Measurements from ENCODE around the gene ASIC4. TPM values are rescaled to one million over a fixed set of nuclear protein-coding genes. Genes with fewer than 3 reads are reported as not detected.

ASIC4 gene
- total RNA-seq, 1 experiment from 2014 or later: 0.79 TPM

GRCh38 chr2:219482674-219483405 lies 31.4 kb upstream of the ASIC4 start (continued):
- TF ChIP-seq SP1 (CRISPR knock-in tag; conservative IDR thresholded peaks at IDR 0.05) (no peak), ZNF396 (CRISPR knock-in tag; IDR thresholded peaks at IDR 0.05; ENCODE audit: borderline replicate concordance) (no peak), E2F5 (CRISPR knock-in tag; IDR thresholded peaks at IDR 0.05) (no peak)

GRCh38 chr2:219483451-219484342 lies 30.6 kb upstream of the ASIC4 start:
- ChIA-PET POLR2A (interaction anchor here (0.9 kb wide), 1 partner anchor 264 kb away, joined by 4 read pairs; no protein-coding TSS in a partner anchor), CTCF (interaction anchor here (0.7 to 35.9 kb wide), 13 partner anchors 8 to 81 kb away, joined by 3 to 2316 read pairs (median 8); partner anchors contain the start of genes ASIC4, CHPF, GMPPA and SPEG)
- TF ChIP-seq NFYB (CRISPR knock-in tag; conservative IDR thresholded peaks at IDR 0.05; ENCODE audit: low read depth): no peak
- TF ChIP-seq ZBTB21 (CRISPR knock-in tag; IDR thresholded peaks at IDR 0.05; ENCODE audit: borderline replicate concordance): 0 out of 2 replicates have a peak, but pooled peaks have one; percentile 38
- TF ChIP-seq CREM (CRISPR knock-in tag; IDR thresholded peaks at IDR 0.05): 0 out of 2 replicates have a peak, but pooled peaks have one; percentile 0
- peak; percentile 16 for ATAC-seq
- DNase-seq (ENCODE audit: low spot score): no peak
- Mint-ChIP-seq H3K36me3 (no peaks in the 10 kb centered on the region), H3K27me3 (ENCODE audit: low read depth) (peaks cover 32% of the 10 kb centered on the region), H3K4me1 (peaks cover 35% of the 10 kb centered on the region), H3K9me3 (no peaks in the 10 kb centered on the region), H3K27ac (no peak overlapping the region), H3K4me3 (peak overlapping the region; percentile 52)

GRCh38 chr2:219484343-219485200 lies 29.7 kb upstream of the ASIC4 start:
- H3K4me3 Mint-ChIP-seq: peak overlapping the region; percentile 52
- no peaks in the 10 kb centered on the region for H3K36me3 Mint-ChIP-seq
- ChIA-PET CTCF (interaction anchor here (0.8 to 35.9 kb wide), 10 partner anchors 9 to 97 kb away, joined by 3 to 2316 read pairs (median 15); partner anchors contain the start of genes ASIC4, CHPF, DNPEP and GMPPA), POLR2A (interaction anchor here (0.9 kb wide), 1 partner anchor 265 kb away, joined by 4 read pairs; no protein-coding TSS in a partner anchor)
- peaks cover 32% of the 10 kb centered on the region for H3K27me3 Mint-ChIP-seq (ENCODE audit: low read depth)
- H3K27ac Mint-ChIP-seq: no peak overlapping the region
- DNase-seq (ENCODE audit: low spot score): peak; percentile 65
- peak; percentile 25; the same call in 1 of the 2 replicates for TF ChIP-seq E2F4 (CRISPR knock-in tag; IDR thresholded peaks at IDR 0.05; ENCODE audit: borderline replicate concordance, low read depth)
- TF ChIP-seq NFATC4 (CRISPR knock-in tag; IDR thresholded peaks at IDR 0.05): no peak
- no peak for TF ChIP-seq CBFB (CRISPR knock-in tag; IDR thresholded peaks at IDR 0.05; ENCODE audit: low read depth)
- TF ChIP-seq ETV6 (CRISPR knock-in tag; IDR thresholded peaks at IDR 0.05): no peak; the same call in 1 of the 2 replicates
- peak; percentile 50; the same call in 1 of the 2 replicates for TF ChIP-seq FOXP1 (CRISPR knock-in tag; IDR thresholded peaks at IDR 0.05; ENCODE audit: borderline replicate concordance)
- no peak for TF ChIP-seq ZSCAN18 (CRISPR knock-in tag; IDR thresholded peaks at IDR 0.05)
- peak; percentile 71; the same call in 1 of the 2 replicates for TF ChIP-seq NFE2L1 (CRISPR knock-in tag; IDR thresholded peaks at IDR 0.05)
- TF ChIP-seq SP1 (CRISPR knock-in tag; conservative IDR thresholded peaks at IDR 0.05): peak; percentile 59; the same call in 1 of the 2 replicates
- TF ChIP-seq ATF2 (CRISPR knock-in tag; IDR thresholded peaks at IDR 0.05; ENCODE audit: borderline replicate concordance, low read depth): 0 out of 2 replicates have a peak, but pooled peaks have one; percentile 5
- TF ChIP-seq NFYB (CRISPR knock-in tag; conservative IDR thresholded peaks at IDR 0.05; ENCODE audit: low read depth): peak; percentile 34; the same call in 1 of the 2 replicates
- TF ChIP-seq ATF3 (CRISPR knock-in tag; conservative IDR thresholded peaks at IDR 0.05): 0 out of 2 replicates have a peak, but pooled peaks have one; percentile 22
- TF ChIP-seq NR2C2 (CRISPR knock-in tag; IDR thresholded peaks at IDR 0.05): no peak
- 0 out of 2 replicates have a peak, but pooled peaks have one; percentile 22 for TF ChIP-seq HMGXB4 (CRISPR knock-in tag; IDR thresholded peaks at IDR 0.05)
- TF ChIP-seq MAX (CRISPR knock-in tag; IDR thresholded peaks at IDR 0.05): no peak
- TF ChIP-seq ATF1 (CRISPR knock-in tag; IDR thresholded peaks at IDR 0.05): 0 out of 2 replicates have a peak, but pooled peaks have one; percentile 42
- peaks cover 35% of the 10 kb centered on the region for H3K4me1 Mint-ChIP-seq
- peak; percentile 20 for ATAC-seq
- H3K9me3 Mint-ChIP-seq: no peaks in the 10 kb centered on the region

All from WTC11 (cell line).